Measurements from ENCODE around the gene GRK4. TPM values are rescaled to one million over a fixed set of nuclear protein-coding genes. Genes with fewer than 3 reads are reported as not detected.

The GRK4 gene
- total RNA-seq, 1 donor from 2014 or later, result 6.7 TPM

- Histone ChIP-seq H3K4me1 (ENCODE audit: insufficient read depth, low read length) (peaks cover 16% of the 10 kb centered on the region), H3K27ac (ENCODE audit: low read depth, low read length) (no peak overlapping the region), H4K20me1 (ENCODE audit: insufficient read depth, low read length) (peaks cover 54% of the 10 kb centered on the region), H3K36me3 (ENCODE audit: insufficient read depth, low read length) (peaks cover 20% of the 10 kb centered on the region), H3K27me3 (ENCODE audit: insufficient read depth, low read length) (no peaks in the 10 kb centered on the region), H3K4me2 (ENCODE audit: low read length) (no peak overlapping the region), H3K79me2 (ENCODE audit: insufficient read depth, low read length) (peaks cover 53% of the 10 kb centered on the region), H2AFZ (ENCODE audit: low read depth, low read length) (no peak overlapping the region), H3K9ac (ENCODE audit: low read length) (no peak overlapping the region), H3K9me3 (ENCODE audit: insufficient read depth, low read depth, low read length) (no peaks in the 10 kb centered on the region), H3K4me3 (ENCODE audit: insufficient read depth, low read depth, low read length) (no peak overlapping the region)
- no peak for TF ChIP-seq CTCF (IDR thresholded peaks at IDR 0.05; ENCODE audit: insufficient read depth, low read depth, low read length)
- no peak for TF ChIP-seq EZH2 (IDR thresholded peaks at IDR 0.05; ENCODE audit: insufficient read depth, low read length)
- Mint-ChIP-seq H3K4me3 (ENCODE audit: unreplicated experiment) (no peak overlapping the region), H3K36me3 (ENCODE audit: low read depth, unreplicated experiment) (peaks cover 13% of the 10 kb centered on the region), H3K9me3 (ENCODE audit: unreplicated experiment) (no peaks in the 10 kb centered on the region), H3K4me1 (ENCODE audit: low read depth, unreplicated experiment) (peaks cover 7% of the 10 kb centered on the region), H3K27ac (ENCODE audit: unreplicated experiment) (no peak overlapping the region), H3K27me3 (ENCODE audit: low read depth, unreplicated experiment) (no peaks in the 10 kb centered on the region)
- DNase-seq (ENCODE audit: low read depth), result no peak
- no peak for FAIRE-seq
These were observed 35.7 kb upstream of the GRK4 start for GRCh38 chr4:2927696-2928075.

- no peak for DNase-seq (ENCODE audit: low read depth)
- Histone ChIP-seq H4K20me1 (ENCODE audit: insufficient read depth, low read length) (peaks cover 56% of the 10 kb centered on the region), H3K27ac (ENCODE audit: low read depth, low read length) (no peak overlapping the region), H3K4me3 (ENCODE audit: insufficient read depth, low read depth, low read length) (no peak overlapping the region), H3K27me3 (ENCODE audit: insufficient read depth, low read length) (no peaks in the 10 kb centered on the region), H3K36me3 (ENCODE audit: insufficient read depth, low read length) (peaks cover 18% of the 10 kb centered on the region), H3K9ac (ENCODE audit: low read length) (no peak overlapping the region), H2AFZ (ENCODE audit: low read depth, low read length) (no peak overlapping the region), H3K4me2 (ENCODE audit: low read length) (no peak overlapping the region), H3K4me1 (ENCODE audit: insufficient read depth, low read length) (peaks cover 16% of the 10 kb centered on the region), H3K79me2 (ENCODE audit: insufficient read depth, low read length) (peaks cover 55% of the 10 kb centered on the region), H3K9me3 (ENCODE audit: insufficient read depth, low read depth, low read length) (no peaks in the 10 kb centered on the region)
- H3K36me3 Mint-ChIP-seq (ENCODE audit: low read depth, unreplicated experiment), result peaks cover 15% of the 10 kb centered on the region
- H3K4me1 Mint-ChIP-seq (ENCODE audit: low read depth, unreplicated experiment), result peaks cover 7% of the 10 kb centered on the region
- H3K27me3 Mint-ChIP-seq (ENCODE audit: low read depth, unreplicated experiment), result no peaks in the 10 kb centered on the region
- FAIRE-seq, result no peak
- TF ChIP-seq CTCF (IDR thresholded peaks at IDR 0.05; ENCODE audit: insufficient read depth, low read depth, low read length) (no peak), EZH2 (IDR thresholded peaks at IDR 0.05; ENCODE audit: insufficient read depth, low read length) (no peak)
- H3K27ac Mint-ChIP-seq (ENCODE audit: unreplicated experiment), result no peak overlapping the region
- H3K9me3 Mint-ChIP-seq (ENCODE audit: unreplicated experiment), result no peaks in the 10 kb centered on the region
- H3K4me3 Mint-ChIP-seq (ENCODE audit: unreplicated experiment), result no peak overlapping the region
These were observed 34.9 kb upstream of the GRK4 start for GRCh38 chr4:2928242-2929176.

- no peaks in the 10 kb centered on the region for H3K27me3 Mint-ChIP-seq (ENCODE audit: low read depth, unreplicated experiment)
- DNase-seq (ENCODE audit: low read depth), result no peak
- H3K4me1 Mint-ChIP-seq (ENCODE audit: low read depth, unreplicated experiment), result peaks cover 6% of the 10 kb centered on the region
- no peak overlapping the region for H3K4me3 ChIP-seq (ENCODE audit: insufficient read depth, low read depth, low read length)
- H3K9me3 ChIP-seq (ENCODE audit: insufficient read depth, low read depth, low read length), result no peaks in the 10 kb centered on the region
- H4K20me1 ChIP-seq (ENCODE audit: insufficient read depth, low read length), result peaks cover 51% of the 10 kb centered on the region
- no peak overlapping the region for H2AFZ ChIP-seq (ENCODE audit: low read depth, low read length)
- H3K36me3 ChIP-seq (ENCODE audit: insufficient read depth, low read length), result peaks cover 16% of the 10 kb centered on the region
- peaks cover 15% of the 10 kb centered on the region for H3K36me3 Mint-ChIP-seq (ENCODE audit: low read depth, unreplicated experiment)
- TF ChIP-seq CTCF (IDR thresholded peaks at IDR 0.05; ENCODE audit: insufficient read depth, low read depth, low read length), result no peak
- no peak for TF ChIP-seq EZH2 (IDR thresholded peaks at IDR 0.05; ENCODE audit: insufficient read depth, low read length)
- H3K27ac Mint-ChIP-seq (ENCODE audit: unreplicated experiment), result peak overlapping the region; percentile 10
- H3K9me3 Mint-ChIP-seq (ENCODE audit: unreplicated experiment), result no peaks in the 10 kb centered on the region
- H3K4me2 ChIP-seq (ENCODE audit: low read length), result no peak overlapping the region
- H3K9ac ChIP-seq (ENCODE audit: low read length), result no peak overlapping the region
- no peaks in the 10 kb centered on the region for H3K27me3 ChIP-seq (ENCODE audit: insufficient read depth, low read length)
- peaks cover 51% of the 10 kb centered on the region for H3K79me2 ChIP-seq (ENCODE audit: insufficient read depth, low read length)
- no peak for FAIRE-seq
- no peak overlapping the region for H3K27ac ChIP-seq (ENCODE audit: low read depth, low read length)
- no peak overlapping the region for H3K4me3 Mint-ChIP-seq (ENCODE audit: unreplicated experiment)
- peaks cover 19% of the 10 kb centered on the region for H3K4me1 ChIP-seq (ENCODE audit: insufficient read depth, low read length)
These were observed 33.9 kb upstream of the GRK4 start for GRCh38 chr4:2929469-2929868.
